GM19239 (cell line): ENCODE measurements around the gene TTC39C.

Experiments
- DNase-seq: peaks from one replicate; pipeline ENCODE4 v3.0.0; 2011; ENCODE audit warnings: low spot score; ENCODE audit not compliant: insufficient read length
- FAIRE-seq: peaks from 2 replicates; lab custom pipeline; 2011; peaks lifted over from hg19 to GRCh38; lab: Jason Lieb, UNC

Gene TTC39C

GRCh38 chr18:24173997-24174396 lies 159.4 kb downstream of the TTC39C start:
- FAIRE-seq (peak; percentile 48), DNase-seq (no peak)

- peak; percentile 49 for DNase-seq
- FAIRE-seq, result peak; percentile 83
These were observed 162.3 kb downstream of the TTC39C start for GRCh38 chr18:24176727-24177416.

GRCh38 chr18:24177499-24178133 lies 163.1 kb downstream of the TTC39C start:
- peak; percentile 4 for FAIRE-seq
- DNase-seq, result no peak

GRCh38 chr18:24180048-24180447 lies 165.5 kb downstream of the TTC39C start:
- DNase-seq, result no peak
- no peak for FAIRE-seq

GRCh38 chr18:24181806-24182205 lies 167.3 kb downstream of the TTC39C start:
- DNase-seq (no peak), FAIRE-seq (no peak)
